ENCODE measurements around the gene LMOD3.

Gene LMOD3

GRCh38 chr3:69122403-69122802 lies at the start of gene LMOD3:
Gene LMOD3 (minus strand): TSS chr3:69122595. CDS start chr3:69122386, 209 bp downstream.
- no peak for DNase-seq (ENCODE audit: low spot score)

GRCh38 chr3:69172058-69172457 lies 49.7 kb upstream of the LMOD3 start:
- DNase-seq (ENCODE audit: low spot score) = no peak

GRCh38 chr3:69166446-69166845 lies 44.1 kb upstream of the LMOD3 start:
- DNase-seq (ENCODE audit: low spot score) = no peak

- DNase-seq (ENCODE audit: low spot score) = no peak
Observed at GRCh38 chr3:69165744-69166143, 43.3 kb upstream of the LMOD3 start.

- no peak for DNase-seq (ENCODE audit: low spot score)
Observed at GRCh38 chr3:69164296-69164695, 41.9 kb upstream of the LMOD3 start.

- DNase-seq (ENCODE audit: low spot score) = no peak
Observed at GRCh38 chr3:69162308-69162980, 40.0 kb upstream of the LMOD3 start.

GRCh38 chr3:69161587-69162307 lies 39.4 kb upstream of the LMOD3 start:
- DNase-seq (ENCODE audit: low spot score) = peak; percentile 75

- no peak for DNase-seq (ENCODE audit: low spot score)
Observed at GRCh38 chr3:69160525-69160924, 38.1 kb upstream of the LMOD3 start.

GRCh38 chr3:69160107-69160506 lies 37.7 kb upstream of the LMOD3 start:
- DNase-seq (ENCODE audit: low spot score) = no peak

GRCh38 chr3:69149586-69149985 lies 27.2 kb upstream of the LMOD3 start:
- no peak for DNase-seq (ENCODE audit: low spot score)

GRCh38 chr3:69145688-69146087 lies 23.3 kb upstream of the LMOD3 start:
- DNase-seq (ENCODE audit: low spot score) = no peak

- DNase-seq (ENCODE audit: low spot score) = peak; percentile 48
Observed at GRCh38 chr3:69144631-69145245, 22.3 kb upstream of the LMOD3 start.

- peak; percentile 29 for DNase-seq (ENCODE audit: low spot score)
Observed at GRCh38 chr3:69143612-69144011, 21.2 kb upstream of the LMOD3 start.

- DNase-seq (ENCODE audit: low spot score) = no peak
Observed at GRCh38 chr3:69142797-69143454, 20.5 kb upstream of the LMOD3 start.

GRCh38 chr3:69142090-69142489 lies 19.7 kb upstream of the LMOD3 start:
- DNase-seq (ENCODE audit: low spot score) = no peak

- no peak for DNase-seq (ENCODE audit: low spot score)
Observed at GRCh38 chr3:69141313-69141712, 18.9 kb upstream of the LMOD3 start.

GRCh38 chr3:69137412-69137811 lies 15.0 kb upstream of the LMOD3 start:
- DNase-seq (ENCODE audit: low spot score) = no peak

- DNase-seq (ENCODE audit: low spot score) = no peak
Observed at GRCh38 chr3:69137005-69137404, 14.6 kb upstream of the LMOD3 start.

GRCh38 chr3:69130689-69131088 lies 8.3 kb upstream of the LMOD3 start:
- DNase-seq (ENCODE audit: low spot score) = no peak

- DNase-seq (ENCODE audit: low spot score) = no peak
Observed at GRCh38 chr3:69129531-69129930, 7.1 kb upstream of the LMOD3 start.

- no peak for DNase-seq (ENCODE audit: low spot score)
Observed at GRCh38 chr3:69128509-69128908, 6.1 kb upstream of the LMOD3 start.

GRCh38 chr3:69126999-69127398 lies 4.6 kb upstream of the LMOD3 start:
- DNase-seq (ENCODE audit: low spot score) = no peak

- no peak for DNase-seq (ENCODE audit: low spot score)
Observed at GRCh38 chr3:69126216-69126615, 3.8 kb upstream of the LMOD3 start.
